HT1080 (cell line): ENCODE measurements around the gene NFATC4. TPM values are rescaled to one million over a fixed set of nuclear protein-coding genes. Genes with fewer than 3 reads are reported as not detected.
"Not testable (repeated sequence)": the region's sequence is repeated elsewhere in the genome, so short reads cannot be mapped to it uniquely, and the experiment has no call there.

Source experiments
- DNase-seq: peaks from one replicate; pipeline ENCODE4 v3.0.0-alpha.2; 2015; ENCODE audit warnings: low read depth
- polyA plus RNA-seq, 2 experiments: library from polyadenylated mRNA; depleted of rRNA; stranded (reverse); fragments of >200 nt; gene quantifications; 2 replicates each; pipeline ENCODE4 v1.2.3, GENCODE V29; 2015
- total RNA-seq: library from RNA; depleted of rRNA; stranded (reverse); fragments of >200 nt; shearing (Covaris generic); gene quantifications from 2 replicates; pipeline ENCODE4 v1.2.3, GENCODE V29; 2014; rRNA removed

Gene NFATC4
- total RNA-seq: 0.32 TPM in 1 of 2 replicates, not detected in the other
- polyA plus RNA-seq (2015; cell fraction: cytosol; rRNA removed): 0.23 and 0.28 TPM in 2 replicates
- polyA plus RNA-seq (2015; cell fraction: nucleus; rRNA removed): 1.3 and 1.6 TPM in 2 replicates

GRCh38 chr14:24367514-24368211 is at the start of gene NFATC4:
Gene NFATC4, plus strand, starts transcription at chr14:24368184. Its CDS starts 157 bp downstream, at chr14:24368341.
- DNase-seq: no peak

- DNase-seq: no peak
These were observed 46.6 kb upstream of the NFATC4 start for GRCh38 chr14:24321212-24321975.

- DNase-seq: no peak
These were observed 45.3 kb upstream of the NFATC4 start for GRCh38 chr14:24322672-24323071.

- DNase-seq: no peak
These were observed 44.6 kb upstream of the NFATC4 start for GRCh38 chr14:24323341-24323740.

GRCh38 chr14:24324024-24324423 is 44.0 kb upstream of the NFATC4 start:
- DNase-seq: no peak

GRCh38 chr14:24325041-24325530 is 42.9 kb upstream of the NFATC4 start:
- DNase-seq: no peak

- DNase-seq: no peak
These were observed 42.0 kb upstream of the NFATC4 start for GRCh38 chr14:24325963-24326362.

GRCh38 chr14:24327303-24327702 is 40.7 kb upstream of the NFATC4 start:
- no peak for DNase-seq

GRCh38 chr14:24327914-24328313 is 40.1 kb upstream of the NFATC4 start:
- DNase-seq: not testable (repeated sequence)

GRCh38 chr14:24329073-24329663 is 38.8 kb upstream of the NFATC4 start:
- DNase-seq: no peak

- DNase-seq: no peak
These were observed 38.2 kb upstream of the NFATC4 start for GRCh38 chr14:24329736-24330135.

GRCh38 chr14:24330973-24331674 is 36.9 kb upstream of the NFATC4 start:
- DNase-seq: no peak

- DNase-seq: no peak
These were observed 36.2 kb upstream of the NFATC4 start for GRCh38 chr14:24331731-24332267.

GRCh38 chr14:24332268-24332993 is 35.6 kb upstream of the NFATC4 start:
- DNase-seq: no peak

- no peak for DNase-seq
These were observed 33.3 kb upstream of the NFATC4 start, which contains the start of gene ADCY4 for GRCh38 chr14:24334431-24335291. Gene ADCY4, minus strand, starts transcription at chr14:24335071. Its CDS starts 419 bp downstream, at chr14:24334652.

- no peak for DNase-seq
These were observed 32.4 kb upstream of the NFATC4 start for GRCh38 chr14:24335461-24336171.

GRCh38 chr14:24337144-24337823 is 30.7 kb upstream of the NFATC4 start:
- DNase-seq: no peak

- DNase-seq: no peak
These were observed 30.2 kb upstream of the NFATC4 start for GRCh38 chr14:24337824-24338175.
